Measurements from ENCODE around the gene DMAP1. TPM values are rescaled to one million over a fixed set of nuclear protein-coding genes. Genes with fewer than 3 reads are reported as not detected.

The DMAP1 gene
- total RNA-seq, 4 donors from 2014 or later: 43.9 to 68.8 (median 48.3) TPM

DNA sequence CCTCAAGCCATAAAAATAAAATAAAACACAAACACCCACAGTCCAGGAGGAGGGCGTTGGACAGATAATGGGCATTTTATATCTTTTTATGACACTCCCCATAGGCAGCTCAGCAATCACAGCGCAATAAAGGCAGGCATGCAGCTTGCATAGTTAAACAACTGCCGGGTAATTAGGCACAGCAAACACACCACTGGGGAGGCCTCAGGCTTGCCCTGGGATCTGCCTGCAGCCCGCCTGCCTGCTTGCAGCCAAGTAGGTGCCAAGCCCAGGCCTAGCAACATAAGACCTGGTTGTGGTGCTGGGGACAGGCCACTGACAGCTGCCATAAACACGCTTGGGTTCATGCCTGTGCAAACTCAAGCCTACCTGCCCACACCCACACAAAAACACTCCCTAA lies 54.2 kb downstream of the DMAP1 start:
- TF ChIP-seq POLR2A (IDR thresholded peaks at IDR 0.05): no peak
- TF ChIP-seq, protein P1, sequence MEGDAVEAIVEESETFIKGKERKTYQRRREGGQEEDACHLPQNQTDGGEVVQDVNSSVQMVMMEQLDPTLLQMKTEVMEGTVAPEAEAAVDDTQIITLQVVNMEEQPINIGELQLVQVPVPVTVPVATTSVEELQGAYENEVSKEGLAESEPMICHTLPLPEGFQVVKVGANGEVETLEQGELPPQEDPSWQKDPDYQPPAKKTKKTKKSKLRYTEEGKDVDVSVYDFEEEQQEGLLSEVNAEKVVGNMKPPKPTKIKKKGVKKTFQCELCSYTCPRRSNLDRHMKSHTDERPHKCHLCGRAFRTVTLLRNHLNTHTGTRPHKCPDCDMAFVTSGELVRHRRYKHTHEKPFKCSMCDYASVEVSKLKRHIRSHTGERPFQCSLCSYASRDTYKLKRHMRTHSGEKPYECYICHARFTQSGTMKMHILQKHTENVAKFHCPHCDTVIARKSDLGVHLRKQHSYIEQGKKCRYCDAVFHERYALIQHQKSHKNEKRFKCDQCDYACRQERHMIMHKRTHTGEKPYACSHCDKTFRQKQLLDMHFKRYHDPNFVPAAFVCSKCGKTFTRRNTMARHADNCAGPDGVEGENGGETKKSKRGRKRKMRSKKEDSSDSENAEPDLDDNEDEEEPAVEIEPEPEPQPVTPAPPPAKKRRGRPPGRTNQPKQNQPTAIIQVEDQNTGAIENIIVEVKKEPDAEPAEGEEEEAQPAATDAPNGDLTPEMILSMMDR (IDR thresholded peaks at IDR 0.05): no peak
- Histone ChIP-seq H3K36me3 (no peaks in the 10 kb centered on the region), H3K9me3 (no peaks in the 10 kb centered on the region), H3K27ac (no peak overlapping the region), H3K4me1 (no peaks in the 10 kb centered on the region), H3K27me3 (no peaks in the 10 kb centered on the region), H3K4me3 (replicated peaks in 1 of 3) (no peak overlapping the region)
- WGBS, 2 donors: 95 to 96% methylated on average over 4 to 5 of the region's 5 CpGs
- DNase-seq: no peak
- intact Hi-C loops (cut with DNase I): no loop called here

DNA sequence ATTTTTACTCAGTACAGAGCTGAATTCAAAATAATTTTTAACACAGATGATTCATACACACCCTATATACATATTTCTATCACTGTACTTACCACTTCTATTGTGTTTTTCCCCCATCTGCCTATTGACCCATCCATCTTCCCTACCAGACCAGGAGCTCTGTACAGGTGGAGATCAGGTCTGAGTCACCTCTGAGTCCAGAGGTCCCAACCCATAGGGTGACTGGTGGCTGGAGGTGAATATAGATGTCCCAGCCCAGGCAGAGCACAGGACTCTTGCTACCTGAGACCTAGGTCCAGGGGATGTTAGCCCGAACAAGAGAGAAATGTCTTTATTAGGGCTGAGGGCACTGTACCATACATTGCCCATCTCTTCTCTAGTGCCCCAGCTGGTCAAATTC lies 54.8 kb downstream of the DMAP1 start:
- Histone ChIP-seq H3K27ac (no peak overlapping the region), H3K4me1 (no peaks in the 10 kb centered on the region), H3K9me3 (no peaks in the 10 kb centered on the region), H3K4me3 (replicated peaks in 1 of 3) (no peak overlapping the region), H3K27me3 (no peaks in the 10 kb centered on the region), H3K36me3 (no peaks in the 10 kb centered on the region)
- WGBS, 2 donors: 93 to 96% methylated on average over 1 of the region's 1 CpG
- TF ChIP-seq, protein P1 (IDR thresholded peaks at IDR 0.05): no peak
- no peak for TF ChIP-seq POLR2A (IDR thresholded peaks at IDR 0.05)
- no peak for DNase-seq
- intact Hi-C loops (cut with DNase I): no loop called here

Small RNAs within 50 kb of the gene (small RNA-seq; reads per million reads assigned to genes)
- not detected for gene AL035417.1

Other genes starting within 250 kb of the DMAP1 start
- 10 to 100 TPM; 13.4 to 26.7 (median 22.3) TPM for gene DPH2, start 243.5 kb upstream of the DMAP1 start, total RNA-seq
- 100 to 1,000 TPM; 128 to 302 (median 216) TPM for gene ATP6V0B, start 238.5 kb upstream of the DMAP1 start, total RNA-seq
- gene B4GALT2, start 234.3 kb upstream of the DMAP1 start, total RNA-seq: 10 to 100 TPM; 22.3 to 30.3 (median 24.7) TPM
- 10 to 100 TPM in 3 of 4 donors, 1 to 10 TPM in 1; 8.0 to 25.4 (median 11.7) TPM for gene CCDC24, start 221.9 kb upstream of the DMAP1 start, total RNA-seq
- 10 to 100 TPM in 1 of 4 donors, 1 to 10 TPM in 3; 7.2 to 11.3 (median 7.6) TPM for gene SLC6A9, start 182.0 kb upstream of the DMAP1 start, total RNA-seq
- gene KLF17, start 94.7 kb upstream of the DMAP1 start, total RNA-seq: not detected
- gene KLF18, start 71.8 kb upstream of the DMAP1 start, total RNA-seq: not detected
- gene ERI3, start 141.8 kb downstream of the DMAP1 start, total RNA-seq: 10 to 100 TPM; 28.8 to 63.2 (median 45.0) TPM
- gene RNF220, start 191.8 kb downstream of the DMAP1 start, total RNA-seq: 100 to 1,000 TPM in 2 of 4 donors, 10 to 100 TPM in 2; 88.7 to 117 (median 102) TPM